Suprapubic skin (tissue), 4 donors: ENCODE results near the gene NARS2. TPM values are rescaled to one million over a fixed set of nuclear protein-coding genes. Genes with fewer than 3 reads are reported as not detected.

ENCODE experiments used
- DNase-seq, 2 donors: peaks; one replicate each; pipeline ENCODE4 v3.0.0-alpha.2; 2019; ENCODE audit warnings: low spot score in 2 of 2
- H3K27ac ChIP-seq: fragments of 200-600 bp; sonication (generic); one replicate; pipeline ENCODE4 v1.5.1; 2019
- H3K27me3 ChIP-seq: fragments of 200-600 bp; sonication (generic); one replicate; pipeline ENCODE4 v1.5.1; 2019
- H3K36me3 ChIP-seq: fragments of 200-600 bp; sonication (generic); one replicate; pipeline ENCODE4 v1.5.1; 2019
- H3K4me1 ChIP-seq: fragments of 200-600 bp; sonication (generic); one replicate; pipeline ENCODE4 v1.5.1; 2019
- H3K4me3 ChIP-seq: fragments of 200-600 bp; sonication (generic); one replicate; pipeline ENCODE4 v1.5.1; 2019; ENCODE audit warnings: mild to moderate bottlenecking
- H3K9me3 ChIP-seq: fragments of 200-600 bp; sonication (generic); one replicate; pipeline ENCODE4 v1.5.1; 2019
- CTCF ChIP-seq, 2 donors: fragments of 200-600 bp in 1 of 2; fragments of 450-650 bp in 1 of 2; sonication (generic) in 1 of 2; IDR thresholded peaks; one replicate each; pipeline ENCODE4 v1.5.1; 2016 to 2019; ENCODE audit warnings: antibody characterized with exemption in 2 of 2, mild to moderate bottlenecking in 1 of 2, moderate library complexity in 1 of 2
- EP300 ChIP-seq: sonication (generic); formaldehyde crosslinking; IDR thresholded peaks from one replicate; pipeline ENCODE4 v1.6.1; 2017; ENCODE audit warnings: antibody characterized with exemption
- POLR2A ChIP-seq, 2 donors: fragments of 450-650 bp; IDR thresholded peaks; one replicate each; pipeline ENCODE4 v1.6.1; 2017; ENCODE audit warnings: antibody characterized with exemption in 2 of 2, mild to moderate bottlenecking in 2 of 2, moderate library complexity in 2 of 2
- POLR2AphosphoS5 ChIP-seq, 3 donors: sonication (generic); formaldehyde crosslinking; IDR thresholded peaks; one replicate each; pipeline ENCODE4 v1.6.1; 2017; ENCODE audit warnings: antibody characterized with exemption in 3 of 3
- WGBS: methylation state at CpG from one replicate; pipeline ENCODE4 v1.1.5; 2018; 5-methylcytosine and 5-hydroxymethylcytosine counted together
- total RNA-seq, 4 donors: library from RNA; depleted of rRNA; stranded (reverse); fragments of >200 nt; gene quantifications; one replicate each; pipeline ENCODE4 v1.1.0, GENCODE V29; 2016

NARS2 gene
- total RNA-seq, 4 donors from 2014 or later: 10.9 to 14.7 (median 14.7) TPM

- DNase-seq: no peak
Measured at GRCh38 chr11:78562398-78562797, 12.3 kb downstream of the NARS2 start.

GRCh38 chr11:78560826-78561484 is 13.7 kb downstream of the NARS2 start:
- H3K36me3 ChIP-seq: peaks cover 12% of the 10 kb centered on the region
- H3K4me3 ChIP-seq: no peak overlapping the region
- no peak for TF ChIP-seq CTCF (IDR thresholded peaks at IDR 0.05)
- no peak for TF ChIP-seq POLR2AphosphoS5 (IDR thresholded peaks at IDR 0.05)
- no peak for TF ChIP-seq POLR2A (IDR thresholded peaks at IDR 0.05)
- no peak for TF ChIP-seq EP300
- H3K9me3 ChIP-seq: no peaks in the 10 kb centered on the region
- no peaks in the 10 kb centered on the region for H3K27me3 ChIP-seq
- H3K27ac ChIP-seq: peak overlapping the region; percentile 15
- H3K4me1 ChIP-seq: peaks cover 25% of the 10 kb centered on the region
- WGBS: 28% methylated on average over 8 of the region's 8 CpGs
- DNase-seq: no peak

More at GRCh38 chr11:78562398-78562797, 12.3 kb downstream of the NARS2 start:
- Histone ChIP-seq H3K4me3 (no peak overlapping the region), H3K27ac (peak overlapping the region; percentile 54), H3K36me3 (peaks cover 12% of the 10 kb centered on the region), H3K27me3 (no peaks in the 10 kb centered on the region), H3K9me3 (no peaks in the 10 kb centered on the region), H3K4me1 (peaks cover 25% of the 10 kb centered on the region)
- 42% methylated on average over 3 of the region's 3 CpGs for WGBS
- no peak for TF ChIP-seq CTCF (IDR thresholded peaks at IDR 0.05)
- no peak for TF ChIP-seq POLR2A (IDR thresholded peaks at IDR 0.05)
- TF ChIP-seq EP300: no peak
- no peak for TF ChIP-seq POLR2AphosphoS5 (IDR thresholded peaks at IDR 0.05)

- H3K36me3 ChIP-seq: peaks cover 5% of the 10 kb centered on the region
- H3K4me3 ChIP-seq: no peak overlapping the region
- DNase-seq: no peak
- TF ChIP-seq POLR2A (IDR thresholded peaks at IDR 0.05) (no peak), CTCF (IDR thresholded peaks at IDR 0.05) (no peak), EP300 (no peak), POLR2AphosphoS5 (IDR thresholded peaks at IDR 0.05) (no peak)
- peaks cover 25% of the 10 kb centered on the region for H3K4me1 ChIP-seq
- no peak overlapping the region for H3K27ac ChIP-seq
- H3K9me3 ChIP-seq: no peaks in the 10 kb centered on the region
- WGBS: 72% methylated on average over 3 of the region's 3 CpGs
- H3K27me3 ChIP-seq: no peaks in the 10 kb centered on the region
Measured at GRCh38 chr11:78560153-78560552, 14.5 kb downstream of the NARS2 start.

GRCh38 chr11:78557236-78557635 is 17.4 kb downstream of the NARS2 start:
- peaks cover 21% of the 10 kb centered on the region for H3K4me1 ChIP-seq
- DNase-seq: no peak
- no peak overlapping the region for H3K4me3 ChIP-seq
- no peaks in the 10 kb centered on the region for H3K27me3 ChIP-seq
- H3K9me3 ChIP-seq: no peaks in the 10 kb centered on the region
- 85% methylated on average over 2 of the region's 2 CpGs for WGBS
- H3K27ac ChIP-seq: no peak overlapping the region
- TF ChIP-seq POLR2A (IDR thresholded peaks at IDR 0.05) (no peak), POLR2AphosphoS5 (IDR thresholded peaks at IDR 0.05) (no peak), CTCF (IDR thresholded peaks at IDR 0.05) (no peak), EP300 (no peak)
- no peaks in the 10 kb centered on the region for H3K36me3 ChIP-seq

- Histone ChIP-seq H3K27me3 (no peaks in the 10 kb centered on the region), H3K36me3 (no peaks in the 10 kb centered on the region), H3K27ac (no peak overlapping the region), H3K4me1 (peaks cover 5% of the 10 kb centered on the region), H3K9me3 (no peaks in the 10 kb centered on the region), H3K4me3 (no peak overlapping the region)
- TF ChIP-seq CTCF (IDR thresholded peaks at IDR 0.05) (no peak), EP300 (no peak), POLR2A (IDR thresholded peaks at IDR 0.05) (no peak), POLR2AphosphoS5 (IDR thresholded peaks at IDR 0.05) (no peak)
- no peak for DNase-seq
- 94% methylated on average over 3 of the region's 3 CpGs for WGBS
Measured at GRCh38 chr11:78555592-78555991, 19.1 kb downstream of the NARS2 start.
